Mononuclear cell (primary cell): Measurements from ENCODE around the gene UBTF. TPM values are rescaled to one million over a fixed set of nuclear protein-coding genes. Genes with fewer than 3 reads are reported as not detected.
A peak's percentile ranks its signal among the peaks of the same experiment; 100 is the strongest.

Source experiments
- H3K27me3 ChIP-seq: 2 replicates; pipeline ENCODE4 v1.6.0; 2011; ENCODE audit warnings: low read length, control low read depth; ENCODE audit not compliant: insufficient read depth
- H3K4me1 ChIP-seq: 2 replicates; pipeline ENCODE4 v1.5.1; 2011; ENCODE audit warnings: mild to moderate bottlenecking, low read length, control low read depth; ENCODE audit not compliant: insufficient read depth
- H3K4me3 ChIP-seq: 2 replicates; pipeline ENCODE4 v1.5.1; 2011; ENCODE audit warnings: mild to moderate bottlenecking, low read length, moderate library complexity
- H3K9me3 ChIP-seq: 2 replicates; pipeline ENCODE4 v1.5.1; 2011; ENCODE audit warnings: low read depth, mild to moderate bottlenecking, control low read depth, low read length
- total RNA-seq: library from RNA; depleted of rRNA; stranded (reverse); fragments of >200 nt; gene quantifications from one replicate; pipeline ENCODE4 v1.2.3, GENCODE V29; 2012

The UBTF gene
- 56.4 TPM for total RNA-seq

GRCh38 chr17:44219616-44220212 is at the start of gene UBTF:
UBTF (minus strand) TSS chr17:44219675; CDS start chr17:44218229, 1,446 bp downstream.
- Histone ChIP-seq H3K4me1 (peaks cover 47% of the 10 kb centered on the region), H3K9me3 (no peaks in the 10 kb centered on the region), H3K4me3 (peak within 1 kb of the TSS; percentile 88), H3K27me3 (no peaks in the 10 kb centered on the region)

GRCh38 chr17:44268709-44269534 is 49.4 kb upstream of the UBTF start:
- Histone ChIP-seq H3K27me3 (no peaks in the 10 kb centered on the region), H3K9me3 (no peaks in the 10 kb centered on the region), H3K4me3 (no peak overlapping the region), H3K4me1 (no peaks in the 10 kb centered on the region)

GRCh38 chr17:44267818-44268490 is 48.5 kb upstream of the UBTF start, which contains the start of gene SLC4A1:
SLC4A1 (minus strand) TSS chr17:44268135; CDS start chr17:44262866, 5,269 bp downstream.
- Histone ChIP-seq H3K4me1 (no peaks in the 10 kb centered on the region), H3K27me3 (no peaks in the 10 kb centered on the region), H3K9me3 (no peaks in the 10 kb centered on the region), H3K4me3 (no peak within 1 kb of the TSS)

GRCh38 chr17:44267165-44267455 is 47.6 kb upstream of the UBTF start:
- H3K4me3 ChIP-seq: no peak overlapping the region
- H3K4me1 ChIP-seq: no peaks in the 10 kb centered on the region
- no peaks in the 10 kb centered on the region for H3K9me3 ChIP-seq
- H3K27me3 ChIP-seq: no peaks in the 10 kb centered on the region

- no peak overlapping the region for H3K4me3 ChIP-seq
- H3K27me3 ChIP-seq: no peaks in the 10 kb centered on the region
- H3K9me3 ChIP-seq: no peaks in the 10 kb centered on the region
- H3K4me1 ChIP-seq: no peaks in the 10 kb centered on the region
These were observed 47.1 kb upstream of the UBTF start for GRCh38 chr17:44266402-44267164.

- no peaks in the 10 kb centered on the region for H3K27me3 ChIP-seq
- no peak overlapping the region for H3K4me3 ChIP-seq
- H3K4me1 ChIP-seq: no peaks in the 10 kb centered on the region
- H3K9me3 ChIP-seq: no peaks in the 10 kb centered on the region
These were observed 43.9 kb upstream of the UBTF start for GRCh38 chr17:44263345-44263902.

- no peak overlapping the region for H3K4me3 ChIP-seq
- H3K4me1 ChIP-seq: no peaks in the 10 kb centered on the region
- H3K27me3 ChIP-seq: no peaks in the 10 kb centered on the region
- H3K9me3 ChIP-seq: no peaks in the 10 kb centered on the region
These were observed 43.3 kb upstream of the UBTF start for GRCh38 chr17:44262654-44263225.

- H3K27me3 ChIP-seq: no peaks in the 10 kb centered on the region
- no peaks in the 10 kb centered on the region for H3K9me3 ChIP-seq
- no peaks in the 10 kb centered on the region for H3K4me1 ChIP-seq
- H3K4me3 ChIP-seq: no peak overlapping the region
These were observed 40.8 kb upstream of the UBTF start for GRCh38 chr17:44260296-44260695.

GRCh38 chr17:44258811-44259351 is 39.4 kb upstream of the UBTF start:
- Histone ChIP-seq H3K9me3 (no peaks in the 10 kb centered on the region), H3K27me3 (no peaks in the 10 kb centered on the region), H3K4me1 (no peaks in the 10 kb centered on the region), H3K4me3 (no peak overlapping the region)

GRCh38 chr17:44257815-44258760 is 38.6 kb upstream of the UBTF start:
- Histone ChIP-seq H3K27me3 (no peaks in the 10 kb centered on the region), H3K4me3 (no peak overlapping the region), H3K9me3 (no peaks in the 10 kb centered on the region), H3K4me1 (no peaks in the 10 kb centered on the region)

- no peak overlapping the region for H3K4me3 ChIP-seq
- no peaks in the 10 kb centered on the region for H3K9me3 ChIP-seq
- H3K4me1 ChIP-seq: no peaks in the 10 kb centered on the region
- no peaks in the 10 kb centered on the region for H3K27me3 ChIP-seq
These were observed 37.2 kb upstream of the UBTF start for GRCh38 chr17:44256671-44257070.

- no peaks in the 10 kb centered on the region for H3K4me1 ChIP-seq
These were observed 36.4 kb upstream of the UBTF start for GRCh38 chr17:44255915-44256314.

GRCh38 chr17:44254361-44255095 is 35.1 kb upstream of the UBTF start:
- H3K9me3 ChIP-seq: no peaks in the 10 kb centered on the region
- H3K27me3 ChIP-seq: no peaks in the 10 kb centered on the region
- H3K4me3 ChIP-seq: no peak overlapping the region
- H3K4me1 ChIP-seq: no peaks in the 10 kb centered on the region

More at GRCh38 chr17:44255915-44256314, 36.4 kb upstream of the UBTF start:
- Histone ChIP-seq H3K27me3 (no peaks in the 10 kb centered on the region), H3K9me3 (no peaks in the 10 kb centered on the region), H3K4me3 (no peak overlapping the region)
